Activated naive CD4-positive, alpha-beta T cell treated with anti-CD3 and anti-CD28 coated beads for 36 hours (primary cell): ENCODE data around the gene KDM2B. TPM values are rescaled to one million over a fixed set of nuclear protein-coding genes. Genes with fewer than 3 reads are reported as not detected.

Experiments used
- CTCF ChIA-PET: fragments of 350-600 bp; sonication (Branson Sonifier 250); formaldehyde crosslinking; loops from one replicate; lab custom pipeline; 2021; ENCODE audit warnings: antibody characterized with exemption; lab: Charles Lee
- DNase-seq: peaks from one replicate; pipeline ENCODE4 v3.0.0-alpha.2; 2020
- H3K27ac Mint-ChIP-seq: one replicate; pipeline ENCODE4 v1.8.0; 2021; ENCODE audit warnings: mild to moderate bottlenecking, mixed read lengths
- H3K27me3 Mint-ChIP-seq: one replicate; pipeline ENCODE4 v1.8.0; 2021; ENCODE audit warnings: low read depth, mixed read lengths
- H3K36me3 Mint-ChIP-seq: one replicate; pipeline ENCODE4 v1.8.0; 2021; ENCODE audit warnings: low read depth, mixed read lengths
- H3K4me1 Mint-ChIP-seq: one replicate; pipeline ENCODE4 v1.8.0; 2021; ENCODE audit warnings: low read depth, mixed read lengths
- H3K4me3 Mint-ChIP-seq: one replicate; pipeline ENCODE4 v1.8.0; 2021; ENCODE audit warnings: mild to moderate bottlenecking, moderate library complexity, mixed read lengths
- H3K9me3 Mint-ChIP-seq: one replicate; pipeline ENCODE4 v1.8.0; 2021; ENCODE audit warnings: mixed read lengths
- intact Hi-C: fragments of 100-400 bp; cut with micrococcal nuclease; formaldehyde crosslinking; loops from one replicate; pipeline ENCODE4 v1.15.1; 2023
- total RNA-seq, 2 experiments: library from RNA; stranded (reverse); gene quantifications; one replicate each; pipeline ENCODE4 v1.2.3, GENCODE V29; 2021

The KDM2B gene
- total RNA-seq, 2 experiments from 2014 or later, result 22.7 to 23.8 TPM

DNA sequence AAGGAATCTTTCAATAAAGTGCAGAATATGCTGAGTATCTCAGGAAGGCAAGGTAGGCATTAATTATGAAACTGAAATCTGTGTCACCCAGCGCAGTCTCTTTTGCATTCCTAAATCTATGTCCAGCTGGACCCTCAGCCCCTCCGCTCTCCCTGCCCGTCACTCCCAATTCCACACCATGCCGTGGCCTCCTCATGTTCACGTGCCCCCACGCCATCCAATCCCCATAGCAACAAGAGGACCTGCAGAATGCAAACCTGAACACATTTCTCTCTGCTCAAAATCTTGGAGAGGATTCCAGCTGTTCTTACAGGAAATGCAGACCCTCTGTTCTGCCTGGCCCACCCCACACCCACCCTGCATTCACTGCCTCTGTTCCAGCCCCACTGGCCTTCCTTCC is 35.3 kb downstream of the KDM2B start:
- Mint-ChIP-seq H3K27me3 (no peaks in the 10 kb centered on the region), H3K4me1 (no peaks in the 10 kb centered on the region), H3K9me3 (no peaks in the 10 kb centered on the region), H3K36me3 (no peaks in the 10 kb centered on the region), H3K27ac (no peak overlapping the region), H3K4me3 (no peak overlapping the region)
- CTCF ChIA-PET, result interaction anchor here (0.6 to 1.5 kb wide), 5 partner anchors 18 to 123 kb away, joined by 3 to 4 read pairs (median 4); no protein-coding TSS in a partner anchor
- DNase-seq, result no peak
- intact Hi-C loops, result no loop called here

DNA sequence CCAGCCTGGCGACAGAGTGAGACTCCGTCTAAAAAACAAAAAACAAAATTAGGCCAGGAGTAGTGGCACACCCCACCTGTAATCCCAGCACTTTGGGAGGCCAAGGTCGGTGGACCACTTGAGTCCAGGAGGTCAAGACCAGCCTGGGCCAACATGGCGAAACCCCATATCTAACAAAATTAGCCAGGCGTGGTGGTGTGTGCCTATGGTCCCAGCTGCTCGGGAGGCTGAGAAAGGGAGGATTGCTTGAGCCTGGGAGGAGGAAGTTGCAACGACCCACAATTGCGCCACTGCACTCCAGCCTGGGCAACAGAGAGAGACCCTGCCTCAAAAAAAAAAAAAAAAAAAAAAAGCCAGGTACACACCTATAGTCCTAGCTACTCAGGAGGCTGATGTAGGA is 37.0 kb downstream of the KDM2B start:
- intact Hi-C loops, result no loop called here
- no peaks in the 10 kb centered on the region for H3K27me3 Mint-ChIP-seq
- no peak overlapping the region for H3K4me3 Mint-ChIP-seq
- DNase-seq, result no peak
- H3K4me1 Mint-ChIP-seq, result peaks cover 1% of the 10 kb centered on the region
- no peaks in the 10 kb centered on the region for H3K9me3 Mint-ChIP-seq
- CTCF ChIA-PET, result interaction anchor here (0.9 to 1.5 kb wide), 2 partner anchors 9 to 67 kb away, joined by 3 to 4 read pairs; no protein-coding TSS in a partner anchor
- no peaks in the 10 kb centered on the region for H3K36me3 Mint-ChIP-seq
- H3K27ac Mint-ChIP-seq, result no peak overlapping the region

DNA sequence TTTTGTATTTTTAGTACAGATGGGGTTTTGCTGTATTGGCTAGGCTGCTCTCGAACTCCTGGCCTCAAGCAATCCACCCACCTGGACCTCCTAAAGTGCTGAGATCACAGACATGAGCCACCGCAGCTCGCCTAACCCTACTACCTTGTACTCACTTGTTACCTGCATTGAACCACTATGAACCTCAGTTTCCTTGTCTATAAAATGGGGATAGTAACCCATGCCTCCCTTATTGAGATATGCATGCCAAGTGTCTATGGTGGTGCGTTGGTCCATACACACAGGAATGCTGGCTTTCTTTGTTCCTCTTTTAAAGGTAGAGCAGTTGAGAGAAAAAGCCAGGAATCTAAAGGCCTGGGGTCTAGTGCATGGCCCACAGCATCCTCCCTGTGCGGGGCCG is 40.9 kb downstream of the KDM2B start:
- H3K27ac Mint-ChIP-seq, result no peak overlapping the region
- intact Hi-C loops, result loop anchor here (5.0 kb wide), 1 partner anchor 252 kb away; the partner anchor contains the start of gene RHOF

DNA sequence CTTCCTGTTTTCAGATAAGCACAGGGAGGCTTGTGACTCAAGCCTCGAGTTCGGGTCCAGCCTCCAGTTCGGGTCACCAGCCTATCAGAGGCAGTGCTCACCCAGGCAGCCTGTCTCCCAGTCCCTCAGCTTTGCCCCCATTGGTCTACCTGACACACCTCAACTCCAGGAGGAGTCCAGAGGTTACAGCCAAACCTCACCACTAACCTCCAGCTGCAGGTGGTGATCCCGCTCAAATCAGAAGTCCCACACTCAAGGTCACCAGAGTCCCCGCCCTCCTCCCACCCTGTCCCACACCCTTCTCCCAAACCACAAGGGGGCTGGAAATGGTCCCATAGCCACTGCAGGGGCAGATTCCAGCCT is 42.1 kb downstream of the KDM2B start:
- peak; percentile 24 for DNase-seq
- H3K9me3 Mint-ChIP-seq, result no peaks in the 10 kb centered on the region
- no peaks in the 10 kb centered on the region for H3K36me3 Mint-ChIP-seq
- peak overlapping the region; percentile 73 for H3K4me3 Mint-ChIP-seq
- CTCF ChIA-PET, result interaction anchor here (0.9 to 1.0 kb wide), 2 partner anchors 41 to 143 kb away, joined by 3 to 5 read pairs; no protein-coding TSS in a partner anchor
- no peaks in the 10 kb centered on the region for H3K27me3 Mint-ChIP-seq
- H3K27ac Mint-ChIP-seq, result peak overlapping the region; percentile 46
- H3K4me1 Mint-ChIP-seq, result peaks cover 32% of the 10 kb centered on the region
- intact Hi-C loops, result loop anchor here (5.0 kb wide), 1 partner anchor 254 kb away; the partner anchor contains the start of gene RHOF

More for the DNA sequence above, 40.9 kb downstream of the KDM2B start:
- Mint-ChIP-seq H3K4me3 (no peak overlapping the region), H3K4me1 (peaks cover 22% of the 10 kb centered on the region), H3K36me3 (no peaks in the 10 kb centered on the region), H3K27me3 (no peaks in the 10 kb centered on the region), H3K9me3 (no peaks in the 10 kb centered on the region)
- CTCF ChIA-PET, result interaction anchor here (0.6 to 0.9 kb wide), 3 partner anchors 13 to 914 kb away, joined by 3 read pairs; no protein-coding TSS in a partner anchor
- DNase-seq, result no peak

DNA sequence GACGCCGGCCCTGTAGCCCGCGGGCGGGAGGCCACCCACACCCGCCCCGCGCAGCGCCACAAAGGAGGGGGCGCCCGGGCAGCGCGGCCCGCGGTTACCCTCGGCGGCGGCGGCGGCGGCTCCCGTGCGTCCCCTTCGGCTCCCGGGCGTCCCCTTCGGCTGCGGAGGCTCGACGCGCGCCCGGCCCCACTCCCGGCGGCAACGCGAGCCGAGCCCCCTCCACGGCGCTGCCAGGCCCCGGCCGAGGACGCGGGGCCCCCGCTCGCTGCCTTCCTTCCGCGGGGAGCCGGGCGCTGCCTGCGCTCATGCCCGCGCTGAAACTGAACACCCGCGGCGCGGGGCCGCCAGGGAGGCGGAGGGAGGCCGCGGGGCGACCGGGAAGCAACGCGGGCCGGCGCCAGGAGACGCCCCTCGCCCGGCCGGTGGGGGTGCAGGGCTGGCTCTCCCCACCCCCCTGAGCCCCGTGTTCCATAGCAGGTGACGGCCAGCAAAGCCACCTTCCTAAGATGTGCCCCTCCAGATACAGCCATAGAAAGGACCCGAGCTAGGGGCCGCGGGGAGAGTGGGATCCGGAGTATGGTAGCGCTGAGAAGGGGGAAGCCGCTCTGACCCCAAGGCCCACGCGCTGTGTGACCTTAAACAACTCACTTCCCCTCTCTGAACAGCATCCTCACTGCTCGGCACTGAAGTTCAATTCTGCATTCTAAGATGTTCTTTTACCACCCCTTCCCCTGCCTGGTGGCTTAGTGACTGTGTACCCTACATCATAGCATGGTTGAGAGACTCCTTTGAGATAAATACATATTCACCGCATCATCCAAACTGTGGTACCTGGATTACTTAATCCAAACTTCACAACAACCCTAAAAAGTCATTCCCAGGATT is 42.8 kb downstream of the KDM2B start:
- DNase-seq, result peak; percentile 56
- Mint-ChIP-seq H3K9me3 (no peaks in the 10 kb centered on the region), H3K27ac (peak overlapping the region; percentile 46), H3K27me3 (no peaks in the 10 kb centered on the region), H3K4me1 (peaks cover 38% of the 10 kb centered on the region), H3K4me3 (peak overlapping the region; percentile 73), H3K36me3 (no peaks in the 10 kb centered on the region)
- intact Hi-C loops, result loop anchor here (2.0 to 5.0 kb wide), 3 partner anchors 71 to 254 kb away; partner anchors contain the start of genes ORAI1 and RHOF
- CTCF ChIA-PET, result interaction anchor here (0.6 to 1.0 kb wide), 3 partner anchors 33 to 144 kb away, joined by 3 to 5 read pairs (median 3); no protein-coding TSS in a partner anchor

DNA sequence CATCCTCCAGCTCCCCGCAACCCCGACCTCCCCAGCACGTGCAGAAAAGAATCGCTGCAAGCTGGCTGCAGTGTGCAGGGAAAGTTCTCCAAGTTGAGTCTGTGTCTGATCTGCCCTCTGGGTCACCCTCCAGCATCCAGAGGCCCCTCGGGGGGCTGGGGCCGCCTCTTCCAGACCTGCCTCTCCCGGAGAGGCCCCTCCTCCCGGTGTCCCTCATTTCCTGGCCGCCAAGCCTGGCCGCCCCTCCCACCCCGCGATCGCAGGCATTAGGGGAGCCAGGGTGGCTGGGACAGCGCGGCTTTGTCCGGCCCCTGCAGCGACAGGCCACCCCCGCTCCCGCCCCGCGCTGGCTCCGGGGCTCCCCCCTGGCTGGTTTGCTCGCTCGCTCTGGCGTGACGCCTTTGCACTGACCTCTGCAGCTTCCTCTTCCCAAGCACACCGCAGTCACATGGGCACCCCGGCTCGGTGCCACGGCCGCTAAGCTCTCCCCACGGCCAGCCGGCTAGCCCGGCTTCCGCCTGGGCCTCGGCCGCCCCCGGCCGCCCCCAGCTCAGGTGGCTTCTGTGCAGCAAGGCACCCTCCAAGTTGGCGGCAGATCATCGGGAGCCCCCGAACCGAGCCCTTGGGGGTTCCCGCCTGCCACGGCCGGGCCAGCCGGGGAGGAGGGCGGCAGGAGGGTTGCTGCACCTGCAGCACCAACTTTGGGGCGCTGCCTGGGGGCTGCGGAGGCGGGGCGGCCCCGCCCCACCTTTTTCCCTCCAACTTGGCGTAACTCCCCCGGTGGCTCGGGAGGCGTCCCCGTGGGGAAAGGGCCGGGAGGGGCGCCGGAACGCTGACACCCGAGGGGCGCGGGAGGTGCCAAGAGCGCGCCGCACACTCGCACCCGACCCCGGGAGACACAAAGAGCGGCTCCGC is 43.7 kb downstream of the KDM2B start:
- Mint-ChIP-seq H3K4me1 (peaks cover 43% of the 10 kb centered on the region), H3K36me3 (no peaks in the 10 kb centered on the region), H3K27me3 (no peaks in the 10 kb centered on the region), H3K9me3 (no peaks in the 10 kb centered on the region), H3K4me3 (peak overlapping the region; percentile 70), H3K27ac (peak overlapping the region; percentile 69)
- CTCF ChIA-PET, result interaction anchor here (0.5 to 0.9 kb wide), 4 partner anchors 13 to 32 kb away, joined by 3 read pairs; no protein-coding TSS in a partner anchor
- DNase-seq, result peak; percentile 68
- intact Hi-C loops, result loop anchor here (2.0 to 5.0 kb wide), 3 partner anchors 70 to 255 kb away; partner anchors contain the start of genes ORAI1 and RHOF

DNA sequence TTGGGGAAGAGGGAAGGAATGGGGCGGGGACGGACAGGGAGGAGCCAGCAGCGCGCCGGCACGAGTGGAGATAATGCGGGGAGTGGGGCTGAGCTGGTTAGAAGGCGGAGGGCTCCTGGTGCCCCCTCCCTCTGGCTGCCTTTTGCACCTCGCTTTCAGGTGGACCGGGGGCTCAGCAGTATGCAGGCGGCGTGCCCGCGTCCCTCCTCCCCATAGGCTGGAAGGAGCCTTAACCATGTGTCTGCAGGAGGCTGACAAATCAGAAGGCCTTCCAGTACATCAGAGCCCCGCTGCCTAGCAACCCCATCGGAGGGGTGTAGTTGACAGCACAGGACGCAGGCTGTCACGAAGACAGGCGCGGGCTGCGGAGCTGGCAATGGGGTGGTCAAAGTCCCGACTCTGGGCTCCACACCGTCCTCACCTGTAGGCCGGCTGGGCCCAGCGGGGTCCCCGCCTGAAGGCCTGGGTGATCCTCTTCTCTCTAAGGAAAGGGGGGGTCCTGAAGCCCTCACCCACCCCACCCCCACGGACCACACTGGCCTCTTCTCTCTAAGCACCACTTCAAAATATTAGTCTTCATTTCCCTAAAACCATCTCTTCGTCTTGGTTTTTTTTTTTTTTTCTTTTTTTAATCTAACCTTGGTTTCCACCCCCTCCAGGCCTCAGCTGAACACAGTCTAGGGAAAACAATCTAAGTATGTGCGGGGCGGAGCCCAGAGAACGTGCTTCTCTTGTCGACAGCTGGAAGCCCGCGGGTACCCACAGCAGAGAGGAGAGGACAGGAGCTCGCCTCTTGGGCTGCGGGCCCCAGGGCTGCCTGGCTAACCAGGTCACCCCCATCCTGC is 44.5 kb downstream of the KDM2B start:
- CTCF ChIA-PET, result interaction anchor here (0.6 to 0.9 kb wide), 2 partner anchors 14 to 15 kb away, joined by 3 read pairs; no protein-coding TSS in a partner anchor
- Mint-ChIP-seq H3K4me3 (peak overlapping the region; percentile 70), H3K27me3 (no peaks in the 10 kb centered on the region), H3K27ac (no peak overlapping the region), H3K4me1 (peaks cover 51% of the 10 kb centered on the region), H3K36me3 (peaks cover 1% of the 10 kb centered on the region), H3K9me3 (no peaks in the 10 kb centered on the region)
- peak; percentile 66 for DNase-seq
- intact Hi-C loops, result loop anchor here (2.0 to 5.0 kb wide), 3 partner anchors 69 to 256 kb away; partner anchors contain the start of genes ORAI1 and RHOF

DNA sequence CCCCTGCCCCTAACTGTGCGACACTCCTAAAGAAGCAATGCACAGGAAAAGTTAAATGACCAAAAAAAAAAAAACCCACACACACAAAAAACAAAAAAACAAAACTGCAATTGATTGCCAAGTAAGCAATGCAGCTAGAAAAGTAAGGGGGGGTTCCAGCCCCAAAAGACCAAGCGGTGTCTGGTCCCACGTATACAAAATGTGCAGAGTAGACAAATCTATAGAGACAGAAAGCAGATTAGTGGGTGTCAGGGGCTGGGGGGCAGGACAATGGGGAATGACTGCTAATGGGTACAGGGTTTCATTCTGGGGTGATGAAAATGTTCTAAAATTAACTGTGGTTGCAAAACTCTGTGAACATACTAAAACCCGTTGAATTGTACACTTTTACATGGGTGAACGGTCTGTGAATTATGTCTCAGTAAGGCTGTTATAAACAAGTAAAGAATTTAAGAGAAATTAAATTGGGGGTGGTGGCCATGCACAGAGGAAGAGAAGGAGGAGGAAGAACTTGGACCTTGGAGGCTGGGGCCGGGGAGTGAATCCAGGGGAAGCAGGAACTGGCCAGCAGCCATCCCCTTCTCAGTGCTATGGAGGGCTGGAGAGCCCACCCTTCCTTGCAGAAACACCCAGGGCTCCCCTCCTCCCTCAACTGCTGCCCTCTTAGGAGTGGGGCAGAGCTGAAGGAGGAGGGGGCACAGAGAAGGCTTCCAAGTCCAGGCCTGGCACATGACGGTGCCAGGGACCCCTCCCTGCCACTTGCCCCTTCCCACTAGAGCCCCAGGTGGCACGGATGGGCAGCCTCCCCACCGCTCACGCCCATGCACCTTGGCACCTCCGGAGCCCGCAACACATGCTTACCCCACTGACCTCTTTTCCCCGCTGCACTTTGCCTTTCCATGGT is 45.4 kb downstream of the KDM2B start:
- DNase-seq, result no peak

DNA sequence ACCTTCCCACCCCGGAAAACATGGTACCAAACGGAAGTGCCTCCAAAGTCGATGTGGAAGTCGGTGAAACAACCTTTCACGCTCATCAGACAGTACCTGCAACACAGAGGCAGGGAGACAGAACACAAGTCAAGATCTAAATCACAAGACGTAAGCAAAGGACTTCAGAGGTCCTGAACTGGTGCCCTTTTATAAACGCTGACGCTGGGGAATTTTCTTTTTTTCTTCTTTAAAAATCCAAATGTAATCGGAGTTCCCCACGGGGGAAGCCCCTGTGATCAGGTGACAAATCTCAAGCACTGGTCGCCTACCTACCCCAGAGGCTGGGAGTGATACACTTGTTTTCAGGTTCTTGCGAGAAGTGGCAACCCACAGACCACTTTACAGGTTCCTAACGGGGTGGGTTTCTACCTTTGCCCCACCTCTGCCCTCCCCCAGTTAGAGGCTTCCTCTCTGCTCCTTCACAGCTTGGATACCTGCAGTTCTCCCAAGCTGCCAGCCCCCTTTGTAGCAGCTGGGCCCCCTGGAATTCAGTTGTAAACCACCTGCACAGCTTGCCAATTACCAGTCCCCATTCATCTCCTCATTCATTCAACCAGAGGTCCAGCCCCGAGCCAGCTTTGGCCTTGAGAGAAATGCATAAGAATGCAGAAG is 46.2 kb downstream of the KDM2B start:
- Mint-ChIP-seq H3K36me3 (peaks cover 1% of the 10 kb centered on the region), H3K9me3 (no peaks in the 10 kb centered on the region), H3K4me3 (peak overlapping the region; percentile 27), H3K27ac (peak overlapping the region; percentile 54), H3K27me3 (no peaks in the 10 kb centered on the region), H3K4me1 (peaks cover 60% of the 10 kb centered on the region)
- CTCF ChIA-PET, result interaction anchor here (1.3 kb wide), 1 partner anchor 36 kb away, joined by 5 read pairs; no protein-coding TSS in a partner anchor
- intact Hi-C loops, result loop anchor here (1.0 to 5.0 kb wide), 5 partner anchors 34 to 258 kb away; partner anchors contain the start of genes KDM2B and RHOF
- peak; percentile 78 for DNase-seq

More for the DNA sequence above, 45.4 kb downstream of the KDM2B start:
- peak overlapping the region; percentile 32 for H3K4me3 Mint-ChIP-seq
- CTCF ChIA-PET, result interaction anchor here (1.3 kb wide), 1 partner anchor 37 kb away, joined by 5 read pairs; no protein-coding TSS in a partner anchor
- peaks cover 59% of the 10 kb centered on the region for H3K4me1 Mint-ChIP-seq
- peaks cover 1% of the 10 kb centered on the region for H3K36me3 Mint-ChIP-seq
- H3K9me3 Mint-ChIP-seq, result no peaks in the 10 kb centered on the region
- H3K27ac Mint-ChIP-seq, result peak overlapping the region; percentile 54
- H3K27me3 Mint-ChIP-seq, result no peaks in the 10 kb centered on the region
- intact Hi-C loops, result loop anchor here (2.0 to 5.0 kb wide), 5 partner anchors 45 to 257 kb away; partner anchors contain the start of genes KDM2B, ORAI1 and RHOF
